GM19240 (cell line): Measurements from ENCODE around the gene PCTP.

Source experiments
- DNase-seq: peaks from one replicate; pipeline ENCODE4 v3.0.0; 2011; ENCODE audit warnings: low spot score; ENCODE audit not compliant: insufficient read length

PCTP gene

GRCh38 chr17:55794725-55795482, 44.1 kb downstream of the PCTP start:
- no peak for DNase-seq

- DNase-seq: no peak
Measured at GRCh38 chr17:55806745-55807495, 56.1 kb downstream of the PCTP start.

- no peak for DNase-seq
Measured at GRCh38 chr17:55811536-55811935, 60.7 kb downstream of the PCTP start.

GRCh38 chr17:55812323-55812722, 61.5 kb downstream of the PCTP start:
- no peak for DNase-seq

- DNase-seq: no peak
Measured at GRCh38 chr17:55813944-55814343, 63.1 kb downstream of the PCTP start.

GRCh38 chr17:55814377-55814776, 63.5 kb downstream of the PCTP start:
- no peak for DNase-seq

- DNase-seq: no peak
Measured at GRCh38 chr17:55816532-55817396, 65.9 kb downstream of the PCTP start.

GRCh38 chr17:55817397-55817709, 66.5 kb downstream of the PCTP start:
- no peak for DNase-seq

GRCh38 chr17:55818026-55818425, 67.2 kb downstream of the PCTP start:
- DNase-seq: no peak

- no peak for DNase-seq
Measured at GRCh38 chr17:55818451-55819375, 67.9 kb downstream of the PCTP start.

GRCh38 chr17:55820675-55821074, 69.8 kb downstream of the PCTP start:
- DNase-seq: no peak

GRCh38 chr17:55822028-55822427, 71.2 kb downstream of the PCTP start:
- no peak for DNase-seq

- DNase-seq: no peak
Measured at GRCh38 chr17:55825213-55825612, 74.4 kb downstream of the PCTP start.
